ENCODE results near the gene MYO1C.
"Not testable (repeated sequence)": the region's sequence is repeated elsewhere in the genome, so short reads cannot be mapped to it uniquely, and the experiment has no call there.

Gene MYO1C

GRCh38 chr17:1492249-1493206, at the start of gene MYO1C:
TSS of gene MYO1C (minus strand) at chr17:1492686. CDS start at chr17:1492487, 199 bp downstream.
- DNase-seq (ENCODE audit: low read depth) = no peak

DNA sequence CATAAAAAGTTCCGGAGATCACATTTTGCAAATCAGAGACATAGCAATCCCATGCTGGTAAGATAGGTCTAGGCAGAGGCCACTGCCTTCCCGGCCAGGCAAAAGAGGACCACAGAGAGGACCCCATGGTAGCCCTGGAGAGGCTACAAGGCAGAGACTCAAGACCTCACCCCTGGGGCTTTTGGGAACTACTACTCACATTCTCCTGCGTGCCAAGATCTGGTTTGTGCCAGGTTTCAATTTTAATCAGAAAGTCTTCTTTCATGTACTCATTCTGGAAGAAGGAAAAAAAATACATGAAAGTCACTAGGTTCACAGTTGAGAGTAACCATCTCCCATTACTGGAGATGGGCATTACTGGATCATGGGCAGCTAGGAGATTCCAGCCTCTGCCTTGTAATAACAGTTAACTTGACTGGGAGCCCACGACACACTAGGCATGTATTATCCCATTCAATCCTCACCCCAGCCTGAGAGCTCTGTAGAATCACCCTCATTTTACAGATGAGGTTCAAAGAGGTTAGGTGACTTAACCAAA, 49.0 kb upstream of the MYO1C start:
- no peak for DNase-seq (ENCODE audit: low read depth)

DNA sequence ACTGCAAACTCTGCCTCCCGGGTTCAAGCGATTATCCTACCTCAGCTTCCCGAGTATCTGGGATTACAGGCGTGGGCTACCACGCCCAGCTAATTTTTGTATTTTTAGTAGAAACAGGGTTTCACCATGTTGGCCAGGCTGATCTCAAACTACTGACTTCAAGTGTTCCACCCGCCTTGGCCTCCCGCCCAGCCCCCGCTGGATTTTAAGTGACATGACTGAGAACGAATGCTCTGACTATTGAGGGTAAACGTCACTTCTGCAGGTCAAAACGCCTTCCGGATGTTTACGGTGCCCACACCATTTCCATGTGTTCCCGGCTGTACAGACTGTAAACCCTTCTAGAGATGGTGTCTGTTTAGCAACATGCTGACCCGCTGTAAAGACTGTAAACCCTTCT, 47.3 kb upstream of the MYO1C start:
- no peak for DNase-seq (ENCODE audit: low read depth)

DNA sequence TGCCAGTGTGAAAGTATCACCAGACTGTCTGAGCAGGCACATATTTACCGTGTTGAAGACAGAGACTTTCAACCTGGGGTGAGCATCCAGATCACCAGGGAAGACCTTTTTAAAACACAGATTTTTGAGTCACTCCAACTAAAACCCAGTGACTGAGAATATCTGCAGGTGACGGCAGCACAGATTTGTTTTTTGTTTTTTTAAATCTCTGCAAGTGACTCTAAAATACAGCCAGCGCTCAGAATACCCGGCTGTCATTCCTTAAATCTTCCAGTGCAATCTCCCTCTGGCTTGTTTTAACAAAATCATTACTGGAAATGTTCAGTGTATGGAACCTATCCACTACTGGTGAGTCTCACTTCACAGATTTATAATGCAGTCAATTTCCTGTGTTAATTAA, 43.3 kb upstream of the MYO1C start:
- DNase-seq (ENCODE audit: low read depth) = no peak

DNA sequence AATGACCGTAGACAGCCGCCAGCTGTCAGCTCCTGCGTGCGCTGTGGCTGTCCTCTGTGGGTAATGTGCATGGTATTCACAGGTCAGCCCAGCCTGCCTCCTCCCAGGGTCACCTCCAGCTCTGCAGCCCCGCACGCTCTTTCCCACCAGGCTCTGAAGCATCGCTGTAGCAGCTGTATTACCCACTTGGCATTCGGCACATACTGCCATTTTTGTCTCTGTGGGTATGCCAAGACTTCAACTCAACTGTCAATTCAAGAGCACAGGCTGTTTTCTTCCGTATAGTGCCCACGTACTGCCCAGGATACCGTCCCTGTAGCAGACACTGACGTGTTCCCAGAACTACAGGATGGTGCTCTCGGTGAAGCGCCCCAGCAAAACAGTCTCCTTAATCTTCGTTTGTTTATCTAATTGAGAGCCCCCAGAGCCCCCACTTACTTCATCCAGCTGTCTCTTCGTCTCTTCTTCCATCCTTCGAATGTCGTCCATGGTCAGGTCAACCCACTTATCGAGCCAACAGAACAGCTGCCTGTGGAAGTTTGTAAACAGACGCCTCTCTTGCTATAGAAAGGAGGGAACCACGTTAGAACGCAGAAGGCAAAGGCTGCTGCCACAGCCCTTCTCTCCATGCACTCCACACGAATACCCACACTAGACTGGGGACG, 41.3 kb upstream of the MYO1C start:
- no peak for DNase-seq (ENCODE audit: low read depth)

DNA sequence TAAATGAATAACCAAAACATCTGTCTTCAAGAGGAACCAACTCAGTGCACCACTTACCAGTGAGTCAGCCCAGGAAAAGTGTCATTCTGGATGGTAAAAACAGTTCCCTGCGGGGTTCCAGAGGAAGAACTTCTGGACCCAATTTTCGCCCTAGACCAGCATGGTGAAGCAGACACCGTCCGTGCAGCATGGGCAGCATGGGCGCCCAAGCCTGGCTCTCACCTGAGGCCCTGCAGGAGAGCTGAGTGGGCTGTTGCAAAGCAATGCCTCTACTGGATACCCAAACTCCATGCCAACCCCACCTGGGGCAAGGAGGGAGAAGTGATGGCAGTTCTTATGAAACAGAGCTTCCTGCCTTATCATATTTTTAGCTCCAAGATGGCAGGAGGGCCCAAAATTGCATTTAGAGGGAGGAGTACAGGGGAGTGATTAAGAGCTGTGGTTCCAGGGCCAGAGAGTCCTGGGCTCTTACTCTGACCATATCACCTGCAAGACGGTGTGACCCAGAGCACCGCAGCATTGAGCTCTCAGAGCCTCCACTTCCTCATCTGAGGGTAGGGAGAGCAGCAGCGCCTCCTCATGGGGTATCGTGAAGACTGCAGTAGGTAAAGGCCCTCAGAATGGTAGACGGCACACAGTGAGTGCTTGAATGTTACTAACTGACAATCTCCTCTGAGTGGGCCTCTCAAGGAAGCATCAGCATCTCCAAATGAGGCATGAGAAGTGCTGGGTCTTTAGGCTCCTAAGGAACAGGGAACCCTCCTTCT, 40.5 kb upstream of the MYO1C start:
- peak; percentile 10 for DNase-seq (ENCODE audit: low read depth)

DNA sequence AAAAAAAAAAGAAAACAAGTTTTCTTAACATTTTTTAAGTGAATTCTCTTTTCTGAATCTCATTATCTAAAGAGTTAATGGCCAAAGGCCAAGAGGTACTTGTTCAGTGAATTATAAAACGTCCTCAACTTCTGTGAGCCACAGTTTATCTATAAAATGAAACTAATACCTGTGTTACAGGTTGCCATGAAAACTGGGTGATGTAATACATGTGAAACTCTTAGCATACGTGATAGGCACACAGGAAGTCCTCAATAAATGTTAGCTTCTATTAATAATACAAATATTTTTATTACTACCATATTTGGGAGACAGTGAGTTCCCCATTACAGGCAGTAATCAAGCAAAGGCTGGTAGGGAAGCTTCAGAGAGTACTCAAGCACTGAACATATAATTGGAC, 37.4 kb upstream of the MYO1C start:
- DNase-seq (ENCODE audit: low read depth) = peak; percentile 34

DNA sequence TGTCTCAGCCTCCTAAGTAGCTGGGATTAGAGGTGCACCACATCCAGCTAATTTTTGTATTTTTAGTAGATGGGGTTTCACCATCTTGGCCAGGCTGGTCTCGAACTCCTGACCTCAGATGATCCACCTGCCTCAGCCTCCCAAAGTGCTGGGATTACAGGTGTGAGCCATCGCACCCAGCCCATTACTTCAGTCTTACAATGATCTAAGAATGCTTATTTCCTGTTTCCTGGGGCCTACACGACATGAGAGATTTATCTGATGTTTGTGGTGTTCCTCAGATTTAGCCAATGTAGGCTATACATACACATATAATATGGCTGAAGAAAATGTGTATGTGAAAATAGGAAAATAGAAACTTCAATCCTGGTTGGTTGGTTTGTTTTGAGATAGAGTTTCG, 34.4 kb upstream of the MYO1C start:
- not testable (repeated sequence) for DNase-seq (ENCODE audit: low read depth)

DNA sequence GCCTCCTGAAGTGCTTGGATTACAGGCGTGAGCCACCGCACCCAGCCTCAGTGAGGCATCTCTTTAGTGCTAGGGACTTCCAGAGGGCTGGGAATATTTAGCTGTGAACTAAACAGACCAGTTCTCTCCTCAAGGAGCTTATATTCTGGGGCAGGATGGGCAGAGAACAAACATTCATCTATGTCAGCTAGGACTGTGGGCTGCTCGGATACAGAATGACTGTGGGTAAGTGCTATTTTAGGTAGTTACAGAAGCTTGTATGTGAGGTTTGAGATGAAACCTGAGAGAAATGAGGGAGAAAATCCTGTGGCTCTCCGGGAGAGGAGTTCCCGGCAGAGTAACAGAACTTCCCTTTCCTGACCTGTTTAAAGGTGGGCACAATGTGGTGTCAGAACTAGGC, 30.1 kb upstream of the MYO1C start:
- no peak for DNase-seq (ENCODE audit: low read depth)

DNA sequence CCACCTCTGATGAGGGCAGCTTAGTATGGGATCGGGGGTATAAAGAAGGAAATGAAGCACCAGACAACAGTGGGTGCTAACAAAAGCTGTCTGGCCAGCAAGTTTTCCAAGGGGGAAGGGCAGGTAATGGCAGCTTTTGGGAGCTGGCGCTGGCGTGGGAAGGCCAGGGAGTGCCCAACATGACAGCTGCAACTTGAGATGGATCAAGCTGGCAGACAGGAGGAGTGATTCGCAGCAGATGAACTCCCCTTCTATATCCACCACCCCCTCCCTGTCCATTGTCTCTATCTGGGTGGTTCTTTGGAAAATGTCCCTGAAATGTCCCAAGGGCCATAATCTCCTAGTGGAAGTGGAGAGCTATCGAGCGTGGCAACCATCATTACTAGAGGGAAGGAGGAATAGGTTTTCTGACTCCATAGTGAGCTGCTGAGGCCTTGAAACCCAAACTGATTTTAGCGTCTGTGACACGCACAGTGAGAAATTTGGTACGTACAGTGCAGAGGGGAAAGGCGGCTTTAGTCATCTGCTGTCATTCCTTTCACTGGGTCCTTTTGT, 28.7 kb upstream of the MYO1C start:
- no peak for DNase-seq (ENCODE audit: low read depth)

- no peak for DNase-seq (ENCODE audit: low read depth)
These were observed 27.2 kb upstream of the MYO1C start for GRCh38 chr17:1519678-1520077.

- no peak for DNase-seq (ENCODE audit: low read depth)
These were observed 25.9 kb upstream of the MYO1C start for GRCh38 chr17:1518410-1518809.

GRCh38 chr17:1516388-1517161, 24.1 kb upstream of the MYO1C start, which contains the start of gene INPP5K:
TSS of gene INPP5K (minus strand) at chr17:1516612. CDS start at chr17:1516499, 113 bp downstream.
- DNase-seq (ENCODE audit: low read depth) = peak; percentile 98

DNA sequence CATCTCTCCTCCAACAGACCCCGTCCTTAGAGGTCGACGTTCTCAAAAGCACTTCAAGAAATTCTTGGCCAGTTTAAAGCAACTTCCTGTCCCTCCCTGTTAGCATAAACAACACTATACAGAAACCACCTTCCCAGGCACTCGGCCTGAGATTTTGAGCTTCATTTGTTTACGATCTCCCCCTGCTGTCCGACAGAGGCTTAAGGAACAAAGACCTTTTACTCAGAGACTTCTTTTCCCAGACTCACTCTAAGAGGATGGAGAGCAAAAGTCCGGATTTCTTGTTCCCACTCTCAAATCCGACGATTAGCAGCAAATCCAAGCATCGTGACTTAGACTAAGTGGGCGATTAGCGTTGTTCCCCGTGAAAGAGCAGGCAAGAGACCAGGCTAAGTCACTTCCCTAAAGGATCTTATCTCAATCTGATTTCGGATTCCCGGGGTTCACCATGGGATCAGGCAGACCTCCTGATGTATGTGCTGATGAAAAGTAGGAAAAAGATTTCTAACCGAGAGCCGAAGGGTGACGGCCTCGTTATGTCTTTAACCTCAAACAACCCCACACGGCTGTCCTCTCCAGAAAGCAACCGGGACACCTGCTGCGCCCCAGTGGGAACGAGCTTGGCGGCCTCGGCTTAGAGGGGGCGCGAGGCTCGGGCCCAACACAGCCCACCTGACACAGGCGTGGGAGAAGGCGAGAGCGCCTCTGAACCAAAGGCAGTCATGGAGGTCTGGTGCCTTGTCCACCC, 23.3 kb upstream of the MYO1C start:
- peak; percentile 89 for DNase-seq (ENCODE audit: low read depth)

DNA sequence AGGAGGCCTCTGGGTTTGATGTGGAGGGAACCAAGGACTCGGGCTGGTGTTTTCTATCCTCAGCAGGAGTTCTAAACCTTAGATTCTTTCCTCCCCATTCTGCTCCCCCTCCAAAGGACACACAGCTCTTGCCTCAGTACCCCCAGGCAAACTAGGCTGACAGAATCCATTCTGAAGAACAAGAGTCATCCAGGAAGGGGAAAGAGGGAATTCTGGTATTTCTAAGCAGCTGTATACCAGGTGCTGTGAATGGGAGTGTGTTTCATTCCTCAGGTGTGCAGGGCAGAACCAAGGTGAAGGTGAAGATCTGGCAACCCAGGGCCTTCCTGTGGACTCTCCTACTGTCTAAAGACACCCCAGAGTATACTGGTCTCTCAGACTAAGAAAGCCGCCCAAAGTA, 19.9 kb upstream of the MYO1C start:
- no peak for DNase-seq (ENCODE audit: low read depth)

DNA sequence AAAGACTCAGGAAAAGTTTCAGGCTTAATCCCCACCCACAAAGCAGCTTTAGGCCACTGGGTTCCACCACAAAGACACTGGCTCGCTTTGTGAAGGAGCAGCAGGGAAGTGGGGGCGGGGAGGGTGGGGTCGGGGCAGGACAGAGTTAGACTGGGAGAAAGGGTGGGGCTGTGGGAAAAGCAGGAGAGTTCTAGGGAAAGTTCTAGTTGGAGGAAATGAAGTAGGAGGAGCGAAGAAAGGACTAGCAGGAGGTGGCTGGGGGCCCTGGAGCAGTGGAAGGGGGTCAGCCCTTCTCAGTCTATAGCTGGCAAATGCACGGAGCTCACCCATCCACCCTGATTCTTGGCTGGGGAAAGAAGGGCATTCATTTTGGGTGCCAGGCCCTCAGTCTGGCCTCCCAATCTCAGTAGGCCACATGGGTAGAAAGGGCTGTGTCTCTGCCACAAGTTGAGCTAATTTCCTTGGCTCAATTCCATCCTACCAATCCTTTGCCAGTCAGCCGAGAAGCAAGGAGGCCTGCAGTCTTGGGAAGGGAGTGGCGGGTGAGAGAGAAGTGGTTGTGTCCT, 19.4 kb upstream of the MYO1C start:
- DNase-seq (ENCODE audit: low read depth) = peak; percentile 39

DNA sequence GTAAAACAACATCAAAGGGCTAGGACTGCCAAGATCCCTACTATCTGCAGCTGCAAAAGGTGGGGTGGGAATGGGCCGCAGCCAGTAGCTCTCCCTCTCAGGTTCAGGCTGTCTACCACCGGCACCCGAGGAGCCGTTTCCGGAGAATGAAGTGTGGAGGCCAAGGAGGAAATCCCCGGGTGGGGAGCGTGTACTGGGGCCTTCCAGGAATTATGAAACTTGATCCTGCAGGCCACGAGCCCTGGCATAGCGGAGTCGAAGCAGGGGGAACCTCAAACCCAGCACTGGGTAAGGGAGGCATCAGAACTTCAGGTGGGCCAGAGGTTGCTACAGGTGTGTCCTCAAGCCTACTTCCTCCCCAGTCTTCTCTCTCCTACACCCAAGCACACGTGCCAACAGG, 18.8 kb upstream of the MYO1C start:
- no peak for DNase-seq (ENCODE audit: low read depth)

- DNase-seq (ENCODE audit: low read depth) = peak; percentile 25
These were observed 16.9 kb upstream of the MYO1C start for GRCh38 chr17:1509290-1509881.

DNA sequence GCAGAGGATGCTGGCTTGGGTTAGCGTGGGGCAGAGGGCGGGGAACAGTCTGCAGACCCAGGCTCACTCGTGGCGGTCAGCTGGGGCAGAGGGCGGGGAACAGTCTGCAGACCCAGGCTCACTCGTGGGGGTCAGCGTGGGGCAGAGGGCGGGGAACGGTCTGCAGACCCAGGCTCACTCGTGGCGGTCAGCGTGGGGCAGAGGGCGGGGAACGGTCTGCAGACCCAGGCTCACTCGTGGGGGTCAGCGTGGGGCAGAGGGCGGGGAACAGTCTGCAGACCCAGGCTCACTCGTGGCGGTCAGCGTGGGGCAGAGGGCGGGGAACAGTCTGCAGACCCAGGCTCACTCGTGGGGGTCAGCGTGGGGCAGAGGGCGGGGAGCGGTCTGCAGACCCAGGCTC, 16.2 kb upstream of the MYO1C start:
- DNase-seq (ENCODE audit: low read depth) = not testable (repeated sequence)
